AG09309 (cell line): ENCODE results near the gene LURAP1L.

Experiments
- DNase-seq: peaks from one replicate; pipeline ENCODE4 v3.0.0-alpha.2; 2010; ENCODE audit warnings: low read depth
- H3K4me3 ChIP-seq: 2 replicates; pipeline ENCODE4 v1.5.1; 2011; ENCODE audit warnings: mild to moderate bottlenecking, low read depth, low read length, moderate library complexity; ENCODE audit not compliant: control insufficient read depth
- TF ChIP-seq, protein P1 (sequence below): IDR thresholded peaks from 2 replicates; pipeline ENCODE4 v1.5.1; 2011; ENCODE audit warnings: mild to moderate bottlenecking, low read depth, low read length, inconsistent platforms; ENCODE audit not compliant: insufficient read depth, control insufficient read depth; ENCODE audit errors: missing control alignments

The LURAP1L gene

DNA sequence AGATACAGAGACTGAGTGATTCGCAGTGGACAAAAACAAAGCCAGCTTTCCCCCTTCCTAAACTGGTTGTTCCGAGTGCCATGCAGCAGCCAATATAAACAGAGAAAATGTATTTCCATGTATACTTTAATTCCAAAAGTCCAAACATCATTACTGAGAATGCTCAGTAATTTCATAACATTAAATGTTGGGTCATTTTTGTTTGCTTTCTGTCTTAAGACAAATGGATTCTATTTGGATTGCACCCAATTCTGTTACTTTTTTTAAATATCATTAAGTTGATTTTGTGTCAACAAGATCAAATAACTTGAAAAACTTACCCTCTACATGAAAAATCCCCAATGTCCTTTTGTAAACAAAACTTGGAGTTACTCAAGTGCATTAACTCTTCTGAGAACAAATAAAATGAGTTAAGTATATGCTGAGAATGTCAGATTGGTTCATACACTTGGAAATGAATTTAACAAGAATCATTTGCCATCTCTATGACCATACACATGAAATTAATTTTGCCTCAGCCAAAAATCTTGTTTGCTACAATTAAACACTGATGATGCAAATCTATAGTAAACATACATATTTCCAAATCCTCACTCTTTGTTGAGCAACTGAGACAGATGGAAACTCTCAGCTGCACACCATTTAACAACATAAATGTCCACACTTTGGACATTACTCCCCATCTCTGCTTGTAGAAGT, 19.4 kb downstream of the LURAP1L start:
- TF ChIP-seq, protein P1, sequence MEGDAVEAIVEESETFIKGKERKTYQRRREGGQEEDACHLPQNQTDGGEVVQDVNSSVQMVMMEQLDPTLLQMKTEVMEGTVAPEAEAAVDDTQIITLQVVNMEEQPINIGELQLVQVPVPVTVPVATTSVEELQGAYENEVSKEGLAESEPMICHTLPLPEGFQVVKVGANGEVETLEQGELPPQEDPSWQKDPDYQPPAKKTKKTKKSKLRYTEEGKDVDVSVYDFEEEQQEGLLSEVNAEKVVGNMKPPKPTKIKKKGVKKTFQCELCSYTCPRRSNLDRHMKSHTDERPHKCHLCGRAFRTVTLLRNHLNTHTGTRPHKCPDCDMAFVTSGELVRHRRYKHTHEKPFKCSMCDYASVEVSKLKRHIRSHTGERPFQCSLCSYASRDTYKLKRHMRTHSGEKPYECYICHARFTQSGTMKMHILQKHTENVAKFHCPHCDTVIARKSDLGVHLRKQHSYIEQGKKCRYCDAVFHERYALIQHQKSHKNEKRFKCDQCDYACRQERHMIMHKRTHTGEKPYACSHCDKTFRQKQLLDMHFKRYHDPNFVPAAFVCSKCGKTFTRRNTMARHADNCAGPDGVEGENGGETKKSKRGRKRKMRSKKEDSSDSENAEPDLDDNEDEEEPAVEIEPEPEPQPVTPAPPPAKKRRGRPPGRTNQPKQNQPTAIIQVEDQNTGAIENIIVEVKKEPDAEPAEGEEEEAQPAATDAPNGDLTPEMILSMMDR: no peak
- DNase-seq: no peak
- no peak overlapping the region for H3K4me3 ChIP-seq

DNA sequence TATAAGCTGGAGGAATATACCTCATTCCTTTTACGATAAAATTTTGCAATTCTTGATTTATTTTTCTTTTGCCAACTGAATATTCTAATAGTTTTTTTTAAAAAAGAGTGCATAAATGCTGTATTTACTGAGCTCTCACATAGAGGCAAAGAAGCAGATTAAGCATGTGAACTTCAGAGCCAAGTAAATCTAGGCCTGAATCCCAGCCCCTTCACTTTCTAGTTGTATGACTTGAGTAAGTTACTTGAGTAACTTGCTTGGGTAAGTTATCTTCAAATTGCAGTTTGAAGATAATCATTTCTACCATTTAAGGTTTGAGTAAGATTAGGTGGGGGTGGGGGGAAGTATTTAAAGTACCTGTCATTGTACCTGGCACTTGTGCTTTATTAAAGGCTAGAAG, 21.8 kb downstream of the LURAP1L start:
- H3K4me3 ChIP-seq: no peak overlapping the region
- TF ChIP-seq, protein P1: no peak
- no peak for DNase-seq

DNA sequence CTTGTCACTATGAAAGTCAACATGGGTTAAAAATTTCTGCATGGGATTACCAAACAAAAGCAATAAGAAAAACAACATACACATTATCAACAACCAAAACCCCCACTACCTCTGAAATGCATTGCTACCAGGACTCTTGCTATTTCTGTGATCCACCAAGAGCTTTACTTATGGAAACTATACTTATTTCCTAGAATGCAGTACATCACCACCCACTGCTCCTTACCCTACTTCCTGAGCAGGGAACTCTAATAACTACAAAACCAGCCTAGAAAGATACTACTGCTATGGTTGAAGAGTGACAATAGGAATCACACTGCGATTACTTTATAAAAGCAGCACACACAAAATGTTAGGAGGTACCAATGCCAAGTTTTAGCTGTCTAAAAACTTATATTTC, 22.2 kb downstream of the LURAP1L start:
- no peak for DNase-seq
- H3K4me3 ChIP-seq: no peak overlapping the region
- TF ChIP-seq, protein P1: no peak

DNA sequence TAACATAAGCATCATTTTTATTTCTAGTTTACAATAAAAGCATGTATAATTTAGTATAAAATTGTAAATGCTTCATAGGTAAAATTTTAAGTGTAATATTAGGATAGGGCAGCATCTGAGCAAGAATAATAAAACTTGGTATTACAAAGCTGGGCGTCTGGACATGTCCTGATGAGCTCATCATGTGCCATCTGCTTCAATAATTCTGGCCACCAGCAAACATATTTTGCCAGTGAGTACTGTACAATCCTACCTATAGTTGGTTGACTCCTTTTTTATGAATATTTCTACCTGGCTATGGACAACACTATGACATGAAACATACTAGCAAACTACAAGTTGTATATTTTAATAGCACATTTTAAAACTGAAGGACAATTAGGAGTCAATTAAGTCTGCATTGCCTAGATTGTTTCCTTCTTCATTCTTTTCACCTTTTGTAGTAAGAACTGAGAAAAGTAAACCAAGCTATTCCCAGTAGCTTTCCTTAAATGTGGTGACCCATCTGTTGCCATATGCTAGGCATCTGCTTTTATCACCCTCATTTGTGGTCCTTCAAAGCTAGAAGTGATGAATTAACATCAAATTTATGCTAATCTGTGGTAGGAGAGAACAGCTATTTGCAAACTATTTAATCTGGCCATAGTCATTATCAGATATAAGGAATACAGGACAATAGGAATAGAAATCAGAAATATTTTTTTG, 23.4 kb downstream of the LURAP1L start:
- no peak overlapping the region for H3K4me3 ChIP-seq
- DNase-seq: no peak
- TF ChIP-seq, protein P1: no peak

DNA sequence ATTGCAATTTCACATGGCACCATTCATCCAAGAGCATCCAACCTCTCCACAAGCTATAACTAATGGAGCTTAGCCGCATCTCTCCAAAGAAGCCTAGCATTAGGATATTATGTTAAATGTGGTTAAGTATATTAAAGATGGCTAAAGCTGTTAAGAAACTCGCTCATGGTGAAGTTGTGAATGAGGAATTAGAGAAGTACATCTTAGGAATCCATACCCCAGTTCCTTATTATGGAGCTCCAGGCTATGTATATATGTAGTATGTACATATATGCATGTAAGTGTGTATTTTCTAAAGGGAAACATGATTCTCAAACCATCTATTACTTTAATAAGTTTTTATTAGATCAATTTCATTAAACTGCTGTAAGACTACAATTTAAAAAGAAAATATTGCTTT, 26.4 kb downstream of the LURAP1L start:
- TF ChIP-seq, protein P1: no peak

DNA sequence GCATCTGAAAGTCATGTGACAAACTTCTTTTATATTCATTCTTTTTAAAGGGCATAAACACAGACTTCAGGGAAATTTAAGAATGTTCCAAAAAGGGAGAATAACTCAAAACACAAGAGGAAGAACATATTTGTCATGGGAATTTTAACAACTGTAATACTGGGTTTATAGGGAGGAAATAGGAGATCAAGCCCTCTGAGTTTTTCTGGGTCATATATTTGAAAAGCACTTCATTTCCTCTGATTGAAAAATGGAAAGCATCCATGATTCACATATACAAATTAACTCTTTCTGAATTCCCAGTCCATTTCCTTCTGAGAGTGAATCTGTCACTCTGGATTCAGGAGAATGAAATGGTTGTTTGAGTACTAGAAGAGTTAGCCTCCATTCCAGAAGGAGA, 26.8 kb downstream of the LURAP1L start:
- TF ChIP-seq, protein P1: no peak
- no peak for DNase-seq
- no peak overlapping the region for H3K4me3 ChIP-seq

More for the DNA sequence above, 26.4 kb downstream of the LURAP1L start:
- no peak for DNase-seq
- H3K4me3 ChIP-seq: no peak overlapping the region
